ENCODE results near the gene PHC1.

DNA sequence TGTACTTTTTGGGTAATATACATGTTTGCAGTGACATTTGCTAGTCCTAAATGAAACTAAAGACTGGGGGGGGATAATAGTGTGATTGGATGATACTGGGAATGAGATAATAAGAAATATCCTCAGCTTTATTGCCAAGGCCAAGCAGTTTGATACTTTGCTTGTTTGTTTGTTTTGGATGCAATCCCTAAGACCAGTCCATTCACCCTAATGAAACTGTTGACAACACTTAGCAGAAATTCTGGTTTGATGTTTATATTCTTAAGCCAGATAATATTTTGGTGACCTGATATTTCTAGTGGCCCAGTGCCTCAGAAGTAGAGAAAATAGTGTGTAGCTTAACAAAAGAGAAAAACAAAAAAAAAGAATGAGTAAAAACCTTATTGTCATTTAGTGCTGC is 1.8 kb downstream of the PHC1 start:
- TF ChIP-seq, protein P1, sequence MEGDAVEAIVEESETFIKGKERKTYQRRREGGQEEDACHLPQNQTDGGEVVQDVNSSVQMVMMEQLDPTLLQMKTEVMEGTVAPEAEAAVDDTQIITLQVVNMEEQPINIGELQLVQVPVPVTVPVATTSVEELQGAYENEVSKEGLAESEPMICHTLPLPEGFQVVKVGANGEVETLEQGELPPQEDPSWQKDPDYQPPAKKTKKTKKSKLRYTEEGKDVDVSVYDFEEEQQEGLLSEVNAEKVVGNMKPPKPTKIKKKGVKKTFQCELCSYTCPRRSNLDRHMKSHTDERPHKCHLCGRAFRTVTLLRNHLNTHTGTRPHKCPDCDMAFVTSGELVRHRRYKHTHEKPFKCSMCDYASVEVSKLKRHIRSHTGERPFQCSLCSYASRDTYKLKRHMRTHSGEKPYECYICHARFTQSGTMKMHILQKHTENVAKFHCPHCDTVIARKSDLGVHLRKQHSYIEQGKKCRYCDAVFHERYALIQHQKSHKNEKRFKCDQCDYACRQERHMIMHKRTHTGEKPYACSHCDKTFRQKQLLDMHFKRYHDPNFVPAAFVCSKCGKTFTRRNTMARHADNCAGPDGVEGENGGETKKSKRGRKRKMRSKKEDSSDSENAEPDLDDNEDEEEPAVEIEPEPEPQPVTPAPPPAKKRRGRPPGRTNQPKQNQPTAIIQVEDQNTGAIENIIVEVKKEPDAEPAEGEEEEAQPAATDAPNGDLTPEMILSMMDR (IDR thresholded peaks at IDR 0.05): no peak
- TF ChIP-seq POLR2A (IDR thresholded peaks at IDR 0.05): no peak

Measured in thyroid gland (tissue), 4 donors.